Coronary artery (tissue), 2 donors: ENCODE data around the gene USP35.

Source experiments
- DNase-seq: peaks from one replicate; pipeline ENCODE4 v3.0.0-alpha.2; 2017; ENCODE audit warnings: low spot score
- H3K27ac ChIP-seq, 2 donors: fragments of 200-600 bp; sonication (generic); one replicate each; pipeline ENCODE4 v1.5.1; 2016 to 2019
- H3K4me3 ChIP-seq: fragments of 200-600 bp; sonication (generic); 2 replicates; pipeline ENCODE4 v1.5.1; 2016; ENCODE audit warnings: mild to moderate bottlenecking, moderate library complexity
- TF ChIP-seq, protein P1 (sequence below): fragments of 200-600 bp; sonication (generic); IDR thresholded peaks from one replicate; pipeline ENCODE4 v1.5.1; 2019; ENCODE audit warnings: antibody characterized with exemption

The USP35 gene

DNA sequence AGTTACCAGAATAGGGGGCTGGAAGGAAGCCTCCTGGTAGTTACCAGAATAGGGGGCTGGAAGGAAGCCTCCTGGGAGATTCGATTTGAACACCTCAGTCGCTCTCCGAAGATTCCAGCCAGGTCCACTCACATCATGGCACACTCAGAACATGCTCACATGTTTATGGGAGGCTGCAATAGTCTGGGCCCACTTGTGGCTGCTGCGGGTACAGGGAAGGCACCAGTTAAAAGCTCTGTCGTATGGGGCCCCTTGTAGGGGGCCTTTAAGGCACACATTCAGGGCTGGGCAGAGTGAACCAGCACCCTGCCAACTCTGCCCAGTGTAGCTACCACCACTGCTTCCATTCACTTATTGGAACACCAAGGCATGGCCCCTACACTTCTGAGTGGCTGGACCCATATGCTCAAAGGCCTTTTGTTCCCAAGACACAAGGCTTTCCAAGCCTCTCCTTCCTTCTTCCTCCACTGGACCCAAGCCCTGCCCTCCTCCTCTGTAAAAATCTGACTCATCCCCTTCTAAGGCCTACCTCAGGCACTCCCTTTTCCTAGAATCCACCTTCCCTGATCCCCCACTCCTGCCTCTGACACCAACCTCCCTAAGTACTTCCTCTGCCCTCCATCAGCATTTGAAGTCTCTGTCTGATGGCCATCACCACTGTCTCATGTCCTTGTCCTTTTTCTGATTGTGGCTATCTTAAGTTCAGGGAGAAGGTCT, 28.0 kb downstream of the USP35 start:
- DNase-seq, result peak; percentile 41
- no peak overlapping the region for H3K4me3 ChIP-seq
- TF ChIP-seq, protein P1, sequence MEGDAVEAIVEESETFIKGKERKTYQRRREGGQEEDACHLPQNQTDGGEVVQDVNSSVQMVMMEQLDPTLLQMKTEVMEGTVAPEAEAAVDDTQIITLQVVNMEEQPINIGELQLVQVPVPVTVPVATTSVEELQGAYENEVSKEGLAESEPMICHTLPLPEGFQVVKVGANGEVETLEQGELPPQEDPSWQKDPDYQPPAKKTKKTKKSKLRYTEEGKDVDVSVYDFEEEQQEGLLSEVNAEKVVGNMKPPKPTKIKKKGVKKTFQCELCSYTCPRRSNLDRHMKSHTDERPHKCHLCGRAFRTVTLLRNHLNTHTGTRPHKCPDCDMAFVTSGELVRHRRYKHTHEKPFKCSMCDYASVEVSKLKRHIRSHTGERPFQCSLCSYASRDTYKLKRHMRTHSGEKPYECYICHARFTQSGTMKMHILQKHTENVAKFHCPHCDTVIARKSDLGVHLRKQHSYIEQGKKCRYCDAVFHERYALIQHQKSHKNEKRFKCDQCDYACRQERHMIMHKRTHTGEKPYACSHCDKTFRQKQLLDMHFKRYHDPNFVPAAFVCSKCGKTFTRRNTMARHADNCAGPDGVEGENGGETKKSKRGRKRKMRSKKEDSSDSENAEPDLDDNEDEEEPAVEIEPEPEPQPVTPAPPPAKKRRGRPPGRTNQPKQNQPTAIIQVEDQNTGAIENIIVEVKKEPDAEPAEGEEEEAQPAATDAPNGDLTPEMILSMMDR, result no peak

DNA sequence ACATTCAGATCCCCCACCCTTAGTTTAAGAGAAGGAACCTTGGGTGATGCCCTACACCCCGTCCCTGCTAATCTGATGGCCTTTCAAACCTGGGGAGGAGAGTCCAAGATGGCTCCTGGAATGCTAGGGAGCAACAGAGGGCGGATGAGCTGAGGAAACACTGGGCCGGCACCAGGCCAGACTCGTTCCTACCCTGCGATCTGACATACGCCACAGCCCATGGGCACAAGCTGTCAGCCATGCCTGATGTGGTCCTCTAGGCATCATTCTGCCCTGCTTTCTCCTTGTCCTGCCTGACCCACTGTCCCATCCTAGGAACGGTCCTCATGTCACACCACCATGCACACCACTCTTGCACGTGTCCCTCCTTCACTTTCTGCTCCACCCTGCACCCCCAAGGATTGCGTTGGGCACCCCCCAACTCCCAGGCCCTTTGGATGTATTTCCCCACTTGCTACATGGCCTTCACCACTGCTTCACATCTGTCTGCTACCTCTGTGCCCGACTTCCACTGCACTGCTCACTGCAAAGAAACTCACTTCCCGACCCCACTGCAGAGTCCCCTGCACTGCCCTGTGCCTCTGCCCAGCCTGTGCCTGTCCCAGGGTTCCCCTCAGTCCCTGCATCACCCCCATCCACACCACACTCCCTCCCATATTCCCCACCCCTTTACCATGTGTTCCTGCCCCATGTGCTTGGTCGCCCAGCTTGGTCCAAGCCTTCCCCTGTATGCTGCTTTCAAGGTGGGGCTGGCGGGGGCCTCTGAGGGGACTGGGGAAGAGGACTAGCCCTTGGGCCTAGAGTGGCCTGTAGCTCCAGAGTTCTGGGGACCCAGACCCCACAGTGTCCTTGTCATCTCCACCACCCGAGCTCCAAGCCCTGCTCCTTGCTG, 29.2 kb downstream of the USP35 start:
- Histone ChIP-seq H3K4me3 (no peak overlapping the region), H3K27ac (no peak overlapping the region)
- DNase-seq, result peak; percentile 69
- TF ChIP-seq, protein P1, result no peak

More for the DNA sequence above, 28.0 kb downstream of the USP35 start:
- H3K27ac ChIP-seq, result peak overlapping the region in 1 of 2 donors; percentile 18

DNA sequence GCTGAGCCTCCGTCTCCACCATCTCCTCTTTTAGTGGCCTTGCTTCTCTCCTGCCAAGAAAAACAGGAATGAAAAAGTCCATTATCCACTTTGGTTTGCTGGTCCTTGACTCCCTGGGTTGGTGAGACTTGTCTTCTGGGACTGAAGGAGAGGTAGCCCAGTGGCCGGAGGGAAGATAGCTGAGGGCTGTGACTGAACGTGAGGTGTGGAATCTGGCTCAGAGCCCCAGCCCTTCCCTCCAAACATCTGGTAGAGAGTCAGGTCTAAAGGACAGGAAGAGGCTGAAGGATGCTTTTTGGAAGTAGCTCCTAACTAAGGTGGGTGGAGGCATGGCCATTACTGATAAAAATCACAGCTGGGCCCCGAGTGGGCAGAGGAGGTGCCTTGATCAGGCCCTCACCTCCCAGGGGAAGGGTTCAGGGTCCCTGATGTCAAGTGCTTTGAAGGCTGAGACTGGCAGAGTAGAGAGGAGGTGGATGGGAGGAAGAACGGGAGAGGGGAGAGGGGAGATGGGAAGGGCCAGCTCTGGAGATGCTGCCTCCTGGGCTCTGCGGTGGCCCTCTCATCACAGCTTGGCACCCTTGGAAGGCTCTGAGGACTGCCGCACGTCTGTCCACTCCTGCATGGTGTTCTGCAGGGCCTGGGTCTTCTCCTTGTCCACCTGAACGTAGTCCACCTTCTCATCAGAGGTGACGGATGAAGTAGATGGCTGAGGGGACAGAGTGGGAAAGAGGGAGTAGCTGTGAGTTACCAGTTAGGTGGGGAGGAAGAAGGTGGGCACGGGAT, 30.2 kb downstream of the USP35 start:
- DNase-seq, result peak; percentile 33
- H3K27ac ChIP-seq, result no peak overlapping the region
- no peak overlapping the region for H3K4me3 ChIP-seq
- TF ChIP-seq, protein P1, result no peak

DNA sequence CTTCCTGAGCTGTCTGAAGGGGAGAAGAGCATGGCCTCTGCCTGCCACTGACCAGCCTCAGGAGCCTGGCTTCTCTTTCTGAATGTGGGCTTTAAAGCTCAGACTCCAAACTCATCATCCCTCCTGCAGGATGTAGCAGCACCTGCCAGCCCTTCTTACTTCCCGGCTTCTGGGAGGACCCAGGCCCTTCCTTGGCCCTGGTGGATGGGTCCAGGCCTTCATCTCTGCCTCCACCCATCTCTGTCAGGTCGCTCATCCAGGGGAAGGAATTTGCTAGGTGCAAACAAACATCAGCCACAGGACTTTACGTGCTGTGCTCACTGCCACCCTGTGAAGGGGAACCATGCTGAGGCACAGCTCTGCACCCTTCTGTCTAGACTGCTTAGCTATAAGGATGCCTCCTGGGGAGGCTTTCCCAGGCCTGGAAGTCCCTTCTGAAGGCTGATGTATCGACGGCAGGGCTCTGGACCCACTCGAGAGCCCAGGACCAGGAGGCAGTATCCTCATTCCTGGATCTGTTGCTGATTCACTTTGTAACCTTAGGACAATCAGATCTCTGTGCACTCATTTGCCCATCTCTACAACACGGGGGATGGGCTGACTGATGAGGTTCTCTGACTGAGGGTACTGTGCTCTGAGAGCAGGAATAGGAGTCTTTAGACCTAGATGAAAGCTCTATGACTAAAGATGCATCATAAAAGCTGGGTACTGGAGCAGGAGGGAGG, 30.9 kb downstream of the USP35 start:
- TF ChIP-seq, protein P1, result no peak
- H3K27ac ChIP-seq, result no peak overlapping the region
- no peak overlapping the region for H3K4me3 ChIP-seq
- peak; percentile 50 for DNase-seq

DNA sequence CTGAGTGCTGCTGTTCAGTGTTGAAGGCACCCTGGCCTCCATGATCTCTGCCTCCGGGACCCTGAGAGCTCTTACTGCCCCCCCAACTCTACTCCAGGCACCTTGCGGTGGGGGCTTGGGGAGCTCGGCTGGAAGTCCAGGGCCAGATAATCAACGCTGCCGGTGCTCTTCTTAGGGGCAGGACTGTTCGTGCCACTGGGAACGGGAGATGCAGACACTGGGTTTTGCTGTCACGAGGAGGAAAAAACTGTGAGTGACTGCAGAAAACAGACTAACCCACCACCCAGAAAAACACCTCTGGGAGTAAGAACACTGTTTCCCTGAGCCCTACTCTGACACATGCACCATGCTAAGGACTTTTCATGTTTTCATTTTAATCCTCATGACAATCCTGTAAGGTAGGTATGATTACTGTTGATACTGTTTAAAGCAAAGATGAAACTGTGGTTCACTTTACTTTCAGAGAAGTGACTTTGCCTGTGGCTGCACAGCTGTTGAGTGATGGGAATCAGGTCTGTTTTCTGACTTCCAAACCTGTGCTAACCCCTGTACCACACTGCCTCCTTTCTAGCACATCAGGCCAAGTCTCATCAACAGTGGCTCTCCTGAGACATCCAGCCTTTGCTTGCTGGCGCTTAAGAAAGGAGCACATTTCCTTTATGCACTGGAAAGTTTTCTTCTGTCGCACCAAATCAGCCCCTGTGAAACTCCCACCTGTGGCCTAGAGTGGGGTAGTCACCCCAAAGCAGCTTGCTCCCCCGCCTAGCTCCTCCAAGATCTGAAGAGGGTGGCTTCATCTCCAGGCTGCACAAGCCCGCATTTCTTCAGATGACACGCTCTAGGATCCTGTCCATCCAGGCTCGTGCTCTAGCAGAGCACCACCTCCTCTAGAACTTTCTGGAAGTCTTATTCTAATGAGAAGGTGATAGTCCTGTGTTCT, 31.8 kb downstream of the USP35 start:
- DNase-seq, result peak; percentile 41
- no peak overlapping the region for H3K27ac ChIP-seq
- no peak overlapping the region for H3K4me3 ChIP-seq
- TF ChIP-seq, protein P1, result no peak
